HG02623 (cell line): ENCODE measurements around the gene IL31RA.

Experiments
- ATAC-seq: cut with Tn5 transposase; IDR thresholded peaks from one replicate; pipeline ENCODE4 v1.9.1; 2021; ENCODE audit warnings: moderate library complexity; ENCODE audit not compliant: unreplicated experiment

Gene IL31RA

GRCh38 chr5:55900068-55900467 is 48.9 kb downstream of the IL31RA start:
- no peak for ATAC-seq

- ATAC-seq = no peak
Measured at GRCh38 chr5:55900776-55901175, 49.6 kb downstream of the IL31RA start.

GRCh38 chr5:55902696-55903095 is 51.5 kb downstream of the IL31RA start:
- no peak for ATAC-seq

GRCh38 chr5:55903121-55903701 is 52.1 kb downstream of the IL31RA start:
- ATAC-seq = peak; percentile 78

- ATAC-seq = no peak
Measured at GRCh38 chr5:55904152-55904551, 53.0 kb downstream of the IL31RA start.

GRCh38 chr5:55905251-55905650 is 54.1 kb downstream of the IL31RA start:
- ATAC-seq = no peak

GRCh38 chr5:55907927-55908326 is 56.8 kb downstream of the IL31RA start:
- no peak for ATAC-seq

GRCh38 chr5:55908804-55909203 is 57.6 kb downstream of the IL31RA start:
- no peak for ATAC-seq

GRCh38 chr5:55911784-55912653 is 60.9 kb downstream of the IL31RA start:
- ATAC-seq = no peak

GRCh38 chr5:55913466-55914413 is 62.6 kb downstream of the IL31RA start:
- peak; percentile 91 for ATAC-seq

- no peak for ATAC-seq
Measured at GRCh38 chr5:55914971-55915370, 63.8 kb downstream of the IL31RA start.

GRCh38 chr5:55915783-55916182 is 64.6 kb downstream of the IL31RA start:
- ATAC-seq = no peak

GRCh38 chr5:55916986-55917385 is 65.8 kb downstream of the IL31RA start:
- no peak for ATAC-seq

GRCh38 chr5:55917402-55918086 is 66.4 kb downstream of the IL31RA start:
- ATAC-seq = no peak

- ATAC-seq = no peak
Measured at GRCh38 chr5:55918087-55919035, 67.2 kb downstream of the IL31RA start.

GRCh38 chr5:55919625-55920024 is 68.5 kb downstream of the IL31RA start:
- ATAC-seq = peak; percentile 39

- no peak for ATAC-seq
Measured at GRCh38 chr5:55920784-55921183, 69.6 kb downstream of the IL31RA start.

- no peak for ATAC-seq
Measured at GRCh38 chr5:55921617-55922016, 70.5 kb downstream of the IL31RA start.

- ATAC-seq = no peak
Measured at GRCh38 chr5:55923177-55923771, 72.1 kb downstream of the IL31RA start.
